Measurements from ENCODE around the gene ZNF462. TPM values are rescaled to one million over a fixed set of nuclear protein-coding genes. Genes with fewer than 3 reads are reported as not detected.

ZNF462 gene
- total RNA-seq, 4 donors from 2014 or later: 24.5 to 38.6 (median 34.6) TPM

- H3K36me3 ChIP-seq: no peaks in the 10 kb centered on the region
- DNase-seq (ENCODE audit: extremely low spot score): no peak
- TF ChIP-seq POLR2A (IDR thresholded peaks at IDR 0.05; ENCODE audit: low read depth) (no peak), CTCF (IDR thresholded peaks at IDR 0.05) (no peak), EP300 (IDR thresholded peaks at IDR 0.05) (no peak), POLR2AphosphoS5 (IDR thresholded peaks at IDR 0.05) (peak in 1 of 2 donors; percentile 10)
- peak overlapping the region; percentile 60 to 74 (median 70) for H3K27ac ChIP-seq (replicated peaks in 1 of 4)
- peaks cover 58 to 91% (median 85%) of the 10 kb centered on the region in 4 donors for H3K4me1 ChIP-seq
- no peaks in the 10 kb centered on the region for H3K9me3 ChIP-seq
- 45% methylated on average over 5 of the region's 5 CpGs for WGBS
- intact Hi-C loops (cut with DNase I): loop anchor here (10.0 kb wide), 3 partner anchors 86 to 276 kb away; no protein-coding TSS in a partner anchor
- H3K27me3 ChIP-seq: no peaks in the 10 kb centered on the region
- no peak overlapping the region for H3K4me3 ChIP-seq
These were observed 5.6 kb downstream of the ZNF462 start for GRCh38 chr9:106868565-106868964.

- Histone ChIP-seq H3K27me3 (no peaks in the 10 kb centered on the region), H3K4me3 (no peak overlapping the region), H3K27ac (replicated peaks in 1 of 4) (peak overlapping the region; percentile 60 to 74 (median 70)), H3K36me3 (no peaks in the 10 kb centered on the region), H3K4me1 (peaks cover 58 to 95% (median 89%) of the 10 kb centered on the region in 4 donors), H3K9me3 (no peaks in the 10 kb centered on the region)
- no peak for DNase-seq (ENCODE audit: extremely low spot score)
- no peak for TF ChIP-seq CTCF (IDR thresholded peaks at IDR 0.05)
- TF ChIP-seq POLR2A (IDR thresholded peaks at IDR 0.05; ENCODE audit: low read depth): no peak
- no peak for TF ChIP-seq EP300 (IDR thresholded peaks at IDR 0.05)
- 40% methylated on average over 2 of the region's 2 CpGs for WGBS
- intact Hi-C loops (cut with DNase I): loop anchor here (10.0 kb wide), 3 partner anchors 86 to 276 kb away; no protein-coding TSS in a partner anchor
These were observed 6.1 kb downstream of the ZNF462 start for GRCh38 chr9:106869028-106869427.

GRCh38 chr9:106869458-106869857 lies 6.5 kb downstream of the ZNF462 start:
- TF ChIP-seq EP300 (IDR thresholded peaks at IDR 0.05) (no peak), POLR2A (IDR thresholded peaks at IDR 0.05; ENCODE audit: low read depth) (no peak), CTCF (IDR thresholded peaks at IDR 0.05) (no peak), POLR2AphosphoS5 (IDR thresholded peaks at IDR 0.05) (peak in 1 of 2 donors; percentile 17)
- Histone ChIP-seq H3K36me3 (no peaks in the 10 kb centered on the region), H3K9me3 (no peaks in the 10 kb centered on the region), H3K27me3 (no peaks in the 10 kb centered on the region), H3K27ac (replicated peaks in 1 of 4) (peak overlapping the region; percentile 60 to 74 (median 70)), H3K4me3 (no peak overlapping the region), H3K4me1 (peaks cover 58 to 100% (median 93%) of the 10 kb centered on the region in 4 donors)
- intact Hi-C loops (cut with DNase I): loop anchor here (10.0 kb wide), 3 partner anchors 85 to 275 kb away; no protein-coding TSS in a partner anchor
- DNase-seq (ENCODE audit: extremely low spot score): no peak
- WGBS: 21% methylated on average over 3 of the region's 3 CpGs

GRCh38 chr9:106872641-106873040 lies 9.7 kb downstream of the ZNF462 start:
- 82% methylated on average over 5 of the region's 5 CpGs for whole genome bisulfite sequencing
- peak overlapping the region in 3 of 4 donors; percentile 11 to 74 (median 22) for H3K27ac ChIP-seq (replicated peaks in 1 of 4)
- no peaks in the 10 kb centered on the region for H3K36me3 ChIP-seq
- peaks cover 69 to 100% (median 95%) of the 10 kb centered on the region in 4 donors for H3K4me1 ChIP-seq
- no peaks in the 10 kb centered on the region for H3K27me3 ChIP-seq
- no peak for DNase-seq (ENCODE audit: extremely low spot score)
- intact Hi-C loops (cut with DNase I): no loop called here
- TF ChIP-seq CTCF (IDR thresholded peaks at IDR 0.05) (no peak), EP300 (IDR thresholded peaks at IDR 0.05) (no peak), POLR2AphosphoS5 (IDR thresholded peaks at IDR 0.05) (no peak), POLR2A (IDR thresholded peaks at IDR 0.05; ENCODE audit: low read depth) (no peak)
- H3K4me3 ChIP-seq: no peak overlapping the region
- no peaks in the 10 kb centered on the region for H3K9me3 ChIP-seq

- no peak for TF ChIP-seq EP300 (IDR thresholded peaks at IDR 0.05)
- TF ChIP-seq POLR2A (IDR thresholded peaks at IDR 0.05; ENCODE audit: low read depth): no peak
- no peak for TF ChIP-seq POLR2AphosphoS5 (IDR thresholded peaks at IDR 0.05)
- no peaks in the 10 kb centered on the region for H3K36me3 ChIP-seq
- H3K9me3 ChIP-seq: no peaks in the 10 kb centered on the region
- H3K4me3 ChIP-seq: no peak overlapping the region
- 89% methylated on average over 3 of the region's 3 CpGs for WGBS
- H3K4me1 ChIP-seq: peaks cover 69 to 100% (median 95%) of the 10 kb centered on the region in 4 donors
- H3K27ac ChIP-seq (replicated peaks in 1 of 4): no peak overlapping the region
- no peaks in the 10 kb centered on the region for H3K27me3 ChIP-seq
- intact Hi-C loops (cut with DNase I): no loop called here
- no peak for DNase-seq (ENCODE audit: extremely low spot score)
These were observed 11.1 kb downstream of the ZNF462 start for GRCh38 chr9:106874031-106874430.

Data from esophagus muscularis mucosa (tissue), 4 donors.